GM19328 (cell line): Measurements from ENCODE around the gene TUBB8B.
"Not testable (repeated sequence)": the region's sequence is repeated elsewhere in the genome, so short reads cannot be mapped to it uniquely, and the experiment has no call there.

Experiments
- ATAC-seq: cut with Tn5 transposase; IDR thresholded peaks from one replicate; pipeline ENCODE4 v1.9.1; 2021; ENCODE audit warnings: mild to moderate bottlenecking, moderate library complexity; ENCODE audit not compliant: unreplicated experiment

The TUBB8B gene

GRCh38 chr18:49176-49665 is at the start of gene TUBB8B:
TSS of gene TUBB8B (minus strand) at chr18:49615. CDS start at chr18:49557, 58 bp downstream.
- ATAC-seq = not testable (repeated sequence)

GRCh38 chr18:97252-97914 is 48.0 kb upstream of the TUBB8B start:
- peak; percentile 85 for ATAC-seq

- not testable (repeated sequence) for ATAC-seq
These were observed 47.3 kb upstream of the TUBB8B start for GRCh38 chr18:96767-97131.

GRCh38 chr18:96101-96766 is 46.8 kb upstream of the TUBB8B start:
- not testable (repeated sequence) for ATAC-seq

GRCh38 chr18:95580-95979 is 46.2 kb upstream of the TUBB8B start:
- not testable (repeated sequence) for ATAC-seq

- not testable (repeated sequence) for ATAC-seq
These were observed 44.5 kb upstream of the TUBB8B start for GRCh38 chr18:93897-94408.

GRCh38 chr18:91561-91960 is 42.1 kb upstream of the TUBB8B start:
- not testable (repeated sequence) for ATAC-seq

GRCh38 chr18:90396-91193 is 41.2 kb upstream of the TUBB8B start:
- ATAC-seq = not testable (repeated sequence)

GRCh38 chr18:89124-89523 is 39.7 kb upstream of the TUBB8B start:
- ATAC-seq = not testable (repeated sequence)

GRCh38 chr18:84801-85200 is 35.4 kb upstream of the TUBB8B start:
- not testable (repeated sequence) for ATAC-seq

GRCh38 chr18:82626-83209 is 33.3 kb upstream of the TUBB8B start:
- not testable (repeated sequence) for ATAC-seq

GRCh38 chr18:80881-81280 is 31.5 kb upstream of the TUBB8B start:
- ATAC-seq = not testable (repeated sequence)

- not testable (repeated sequence) for ATAC-seq
These were observed 30.8 kb upstream of the TUBB8B start for GRCh38 chr18:80202-80601.

- not testable (repeated sequence) for ATAC-seq
These were observed 26.2 kb upstream of the TUBB8B start for GRCh38 chr18:75525-76160.

GRCh38 chr18:73181-73777 is 23.9 kb upstream of the TUBB8B start:
- not testable (repeated sequence) for ATAC-seq

- not testable (repeated sequence) for ATAC-seq
These were observed 18.3 kb upstream of the TUBB8B start for GRCh38 chr18:67701-68100.

- ATAC-seq = not testable (repeated sequence)
These were observed 14.9 kb upstream of the TUBB8B start for GRCh38 chr18:64279-64678.

- ATAC-seq = not testable (repeated sequence)
These were observed 14.2 kb upstream of the TUBB8B start for GRCh38 chr18:63656-64055.

GRCh38 chr18:54388-54787 is 5.0 kb upstream of the TUBB8B start:
- ATAC-seq = not testable (repeated sequence)

GRCh38 chr18:48696-49095 is 719 bp downstream of the TUBB8B start:
- not testable (repeated sequence) for ATAC-seq
